AG04449 (cell line): Measurements from ENCODE around the gene DNM3.

Experiments
- CTCF ChIA-PET: fragments of 350-600 bp; formaldehyde crosslinking; extraction: SDS; loops from one replicate; lab custom pipeline; 2021; ENCODE audit warnings: antibody characterized with exemption; lab: Yijun Ruan, JAX
- POLR2A ChIA-PET: fragments of 400-600, 350-600 bp; formaldehyde crosslinking; extraction: SDS; loops from one replicate; lab custom pipeline; 2020; ENCODE audit warnings: antibody characterized with exemption, inconsistent platforms; lab: Yijun Ruan, JAX
- DNase-seq: peaks from one replicate; pipeline ENCODE4 v3.0.0-alpha.2; 2010; ENCODE audit warnings: low read depth, low spot score
- H3K4me3 ChIP-seq: 2 replicates; pipeline ENCODE4 v1.5.1; 2011; ENCODE audit warnings: low read depth, mild to moderate bottlenecking, control low read depth, low read length
- TF ChIP-seq, protein P1 (sequence below): IDR thresholded peaks from one replicate; pipeline ENCODE4 v1.5.1; 2011; ENCODE audit warnings: mild to moderate bottlenecking, moderate library complexity, low read length, control low read depth, inconsistent platforms; ENCODE audit not compliant: insufficient read depth; ENCODE audit errors: missing control alignments

DNM3 gene

DNA sequence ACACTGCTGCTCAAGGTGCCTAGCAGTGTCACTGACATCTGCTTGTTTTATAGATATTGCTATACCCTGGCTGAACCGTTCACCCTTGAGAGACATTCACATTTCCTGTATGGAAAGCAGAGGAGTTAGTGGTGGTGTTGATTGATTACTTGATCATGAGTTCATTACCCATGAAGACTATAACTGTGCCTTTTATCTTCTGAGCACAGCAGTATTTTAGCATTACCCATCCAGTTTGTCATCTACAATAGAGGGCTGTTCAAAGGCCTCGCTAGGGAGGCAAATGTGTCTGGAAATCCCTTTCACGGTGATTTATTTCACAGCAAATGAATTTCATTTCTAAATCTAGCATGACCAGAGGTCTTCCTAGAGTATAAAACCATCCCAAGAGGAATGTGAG, 160.0 kb downstream of the DNM3 start:
- POLR2A ChIA-PET = no interaction called here
- H3K4me3 ChIP-seq = no peak overlapping the region
- CTCF ChIA-PET = interaction anchor here (1.3 to 10.8 kb wide), 11 partner anchors 13 to 449 kb away, joined by 3 to 193 read pairs (median 8); partner anchors contain the start of gene PIGC
- TF ChIP-seq, protein P1, sequence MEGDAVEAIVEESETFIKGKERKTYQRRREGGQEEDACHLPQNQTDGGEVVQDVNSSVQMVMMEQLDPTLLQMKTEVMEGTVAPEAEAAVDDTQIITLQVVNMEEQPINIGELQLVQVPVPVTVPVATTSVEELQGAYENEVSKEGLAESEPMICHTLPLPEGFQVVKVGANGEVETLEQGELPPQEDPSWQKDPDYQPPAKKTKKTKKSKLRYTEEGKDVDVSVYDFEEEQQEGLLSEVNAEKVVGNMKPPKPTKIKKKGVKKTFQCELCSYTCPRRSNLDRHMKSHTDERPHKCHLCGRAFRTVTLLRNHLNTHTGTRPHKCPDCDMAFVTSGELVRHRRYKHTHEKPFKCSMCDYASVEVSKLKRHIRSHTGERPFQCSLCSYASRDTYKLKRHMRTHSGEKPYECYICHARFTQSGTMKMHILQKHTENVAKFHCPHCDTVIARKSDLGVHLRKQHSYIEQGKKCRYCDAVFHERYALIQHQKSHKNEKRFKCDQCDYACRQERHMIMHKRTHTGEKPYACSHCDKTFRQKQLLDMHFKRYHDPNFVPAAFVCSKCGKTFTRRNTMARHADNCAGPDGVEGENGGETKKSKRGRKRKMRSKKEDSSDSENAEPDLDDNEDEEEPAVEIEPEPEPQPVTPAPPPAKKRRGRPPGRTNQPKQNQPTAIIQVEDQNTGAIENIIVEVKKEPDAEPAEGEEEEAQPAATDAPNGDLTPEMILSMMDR = no peak
- DNase-seq = no peak

DNA sequence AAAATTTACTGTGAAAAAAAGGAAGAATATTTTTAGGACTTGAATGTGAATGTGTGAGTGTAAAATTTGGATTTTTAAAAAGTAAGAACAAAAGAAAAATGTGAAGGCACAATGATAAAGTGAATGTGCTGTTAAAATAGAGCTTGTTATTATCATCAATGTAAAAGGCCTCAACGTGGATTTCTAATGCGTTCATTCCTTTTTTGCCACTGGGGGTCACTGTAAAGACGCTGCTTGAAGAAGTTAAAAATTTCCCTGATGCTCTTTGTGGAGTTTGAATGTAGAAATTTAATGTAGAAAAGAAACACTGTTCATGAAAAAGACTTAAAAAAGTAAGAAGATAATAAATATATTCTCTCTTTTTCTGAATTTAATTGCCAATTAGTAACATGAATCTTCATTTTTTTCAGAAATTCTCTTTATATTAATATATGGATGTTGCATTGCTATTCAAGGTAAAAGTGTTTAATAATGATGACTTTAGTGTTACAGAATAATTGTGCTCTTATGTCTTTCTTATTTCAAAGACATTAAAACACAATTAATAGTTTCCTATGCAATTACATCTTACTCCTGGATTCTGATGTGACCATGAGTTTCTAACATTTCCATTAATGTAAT, 161.5 kb downstream of the DNM3 start:
- TF ChIP-seq, protein P1 = peak; percentile 56
- ChIA-PET POLR2A (no interaction called here), CTCF (interaction anchor here (0.6 to 10.8 kb wide), 69 partner anchors 9 to 717 kb away, joined by 3 to 193 read pairs (median 4); partner anchors contain the start of genes C1orf105 and PIGC)
- DNase-seq = no peak
- H3K4me3 ChIP-seq = no peak overlapping the region

DNA sequence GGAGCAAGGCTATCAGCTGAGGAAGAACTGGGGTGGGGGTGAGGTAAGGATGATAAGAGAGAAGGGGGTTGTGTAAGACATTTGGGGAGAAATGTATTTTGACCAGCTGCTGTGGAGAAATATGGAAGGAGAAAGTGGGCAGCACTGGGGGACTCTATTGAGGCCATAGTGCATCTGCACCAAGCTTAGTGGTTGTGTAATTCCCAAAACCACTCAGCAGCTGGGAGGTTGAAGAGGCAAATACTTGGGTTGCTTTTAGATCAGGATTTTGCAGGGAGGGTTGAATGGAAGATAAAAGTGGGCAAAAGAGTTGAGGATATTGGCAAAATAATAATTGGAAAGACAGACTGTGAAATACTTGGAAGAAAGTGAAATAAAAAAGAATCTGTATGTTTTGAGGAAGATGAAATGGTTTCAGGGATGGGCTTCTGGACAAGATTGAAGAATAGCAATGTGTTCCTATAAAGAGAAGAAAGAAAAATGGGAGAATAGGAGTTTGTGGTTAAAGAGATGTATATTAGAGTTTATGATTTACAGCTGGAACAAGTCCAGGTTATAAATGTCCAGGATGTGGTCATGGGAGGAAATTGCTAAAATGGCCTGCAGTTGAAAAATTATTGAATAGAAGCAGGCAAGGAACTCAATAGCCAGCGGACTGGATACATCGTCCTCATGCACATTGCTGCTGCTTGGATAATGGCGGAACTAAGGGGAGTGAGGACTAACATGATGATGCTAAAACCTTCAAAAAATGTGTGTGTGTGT, 162.7 kb downstream of the DNM3 start:
- CTCF ChIA-PET = interaction anchor here (0.6 to 10.8 kb wide), 25 partner anchors 8 to 716 kb away, joined by 3 to 193 read pairs (median 7); partner anchors contain the start of gene PIGC
- DNase-seq = no peak
- TF ChIP-seq, protein P1 = no peak
- no peak overlapping the region for H3K4me3 ChIP-seq
- POLR2A ChIA-PET = no interaction called here

DNA sequence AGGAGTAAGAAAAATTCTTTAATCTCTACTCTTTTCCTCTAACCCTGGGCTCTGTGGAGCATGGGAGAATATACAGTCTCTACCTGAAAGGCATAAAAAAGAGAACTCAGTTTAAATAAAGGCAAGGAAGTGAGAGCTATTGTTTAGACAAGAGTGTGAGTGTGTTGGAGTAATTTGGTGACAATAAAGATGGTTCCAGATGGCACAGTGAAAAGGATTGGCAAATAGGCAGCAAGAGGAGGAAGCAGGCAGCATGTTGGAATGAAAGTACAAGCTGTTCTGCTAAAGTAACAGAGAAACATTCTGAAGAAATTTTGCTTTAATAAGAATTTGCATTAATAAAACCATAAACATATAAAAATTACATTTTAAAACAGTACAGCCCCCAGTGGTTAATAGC, 163.4 kb downstream of the DNM3 start:
- ChIA-PET CTCF (interaction anchor here (0.9 to 10.8 kb wide), 8 partner anchors 10 to 439 kb away, joined by 3 to 193 read pairs (median 50); partner anchors contain the start of gene PIGC), POLR2A (interaction anchor here (0.6 kb wide), 1 partner anchor 318 kb away, joined by 4 read pairs; no protein-coding TSS in a partner anchor)
- no peak overlapping the region for H3K4me3 ChIP-seq
- DNase-seq = no peak
- TF ChIP-seq, protein P1 = no peak

DNA sequence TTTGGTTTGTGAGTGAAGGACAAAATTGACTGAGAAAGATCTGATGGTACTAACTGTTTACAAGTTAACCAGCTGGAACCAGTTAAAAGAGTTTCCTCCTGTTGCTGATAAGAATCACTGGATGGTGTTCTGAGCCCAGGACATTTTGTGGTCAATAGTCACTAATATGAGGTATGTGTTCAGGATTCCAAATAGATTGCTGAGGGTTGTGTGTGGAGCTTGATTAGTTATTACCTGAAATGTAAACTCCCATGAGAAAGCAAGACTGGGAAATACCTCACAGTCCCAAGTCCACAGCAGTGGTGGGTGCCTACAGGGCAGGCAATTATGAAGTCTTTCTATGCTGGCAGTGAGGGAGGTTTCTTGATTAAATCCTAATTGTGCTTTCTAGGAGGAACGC, 164.6 kb downstream of the DNM3 start:
- H3K4me3 ChIP-seq = no peak overlapping the region
- ChIA-PET CTCF (interaction anchor here (1.0 to 10.8 kb wide), 8 partner anchors 9 to 439 kb away, joined by 3 to 193 read pairs (median 10); no protein-coding TSS in a partner anchor), POLR2A (no interaction called here)
- DNase-seq = no peak
- TF ChIP-seq, protein P1 = no peak

DNA sequence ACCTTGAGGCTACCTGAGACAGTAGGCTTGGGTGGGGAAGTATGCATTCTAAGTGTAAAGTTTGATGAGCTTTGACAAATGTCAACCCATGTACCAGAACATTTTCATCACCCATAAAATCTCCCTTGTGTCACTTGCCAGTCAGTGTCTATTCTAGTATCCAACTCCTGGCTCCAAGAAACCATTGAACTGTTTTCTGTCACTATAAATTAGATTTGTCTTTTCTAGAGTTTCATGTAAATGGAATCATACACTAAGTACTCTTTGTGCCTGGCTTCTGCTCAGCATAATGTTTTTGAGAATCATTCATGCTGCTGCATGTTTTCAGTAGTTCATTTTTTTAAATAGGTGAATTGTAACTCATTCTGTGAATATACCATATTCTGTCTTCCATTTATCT, 165.4 kb downstream of the DNM3 start:
- TF ChIP-seq, protein P1 = no peak
- H3K4me3 ChIP-seq = no peak overlapping the region
- ChIA-PET POLR2A (no interaction called here), CTCF (interaction anchor here (1.6 to 10.8 kb wide), 7 partner anchors 9 to 438 kb away, joined by 4 to 193 read pairs (median 11); no protein-coding TSS in a partner anchor)
- no peak for DNase-seq
